HG03064 (cell line): Measurements from ENCODE around the gene POLN.
"Not testable (repeated sequence)": the region's sequence is repeated elsewhere in the genome, so short reads cannot be mapped to it uniquely, and the experiment has no call there.

Source experiments
- ATAC-seq: cut with Tn5 transposase; IDR thresholded peaks from one replicate; pipeline ENCODE4 v1.9.1; 2021; ENCODE audit warnings: low read depth; ENCODE audit not compliant: unreplicated experiment

POLN gene

GRCh38 chr4:2172161-2172560 is 69.8 kb downstream of the POLN start:
- no peak for ATAC-seq

- ATAC-seq: no peak
Measured at GRCh38 chr4:2168469-2169319, 73.2 kb downstream of the POLN start.

- ATAC-seq: no peak
Measured at GRCh38 chr4:2166253-2166652, 75.7 kb downstream of the POLN start.

- no peak for ATAC-seq
Measured at GRCh38 chr4:2165391-2165790, 76.5 kb downstream of the POLN start.

GRCh38 chr4:2163311-2163821 is 78.6 kb downstream of the POLN start:
- ATAC-seq: no peak

- not testable (repeated sequence) for ATAC-seq
Measured at GRCh38 chr4:2161092-2161703, 80.7 kb downstream of the POLN start.

GRCh38 chr4:2159931-2160330 is 82.0 kb downstream of the POLN start:
- ATAC-seq: no peak

GRCh38 chr4:2155246-2155645 is 86.7 kb downstream of the POLN start:
- no peak for ATAC-seq

GRCh38 chr4:2154215-2154740 is 87.6 kb downstream of the POLN start:
- no peak for ATAC-seq

GRCh38 chr4:2151544-2151943 is 90.4 kb downstream of the POLN start:
- ATAC-seq: no peak

- ATAC-seq: no peak
Measured at GRCh38 chr4:2150076-2150475, 91.8 kb downstream of the POLN start.

GRCh38 chr4:2142630-2143427 is 99.1 kb downstream of the POLN start:
- no peak for ATAC-seq

GRCh38 chr4:2141762-2142451 is 100.0 kb downstream of the POLN start:
- no peak for ATAC-seq

GRCh38 chr4:2141022-2141761 is 100.7 kb downstream of the POLN start:
- no peak for ATAC-seq

- ATAC-seq: no peak
Measured at GRCh38 chr4:2138846-2139500, 102.9 kb downstream of the POLN start.

GRCh38 chr4:2136726-2137125 is 105.2 kb downstream of the POLN start:
- ATAC-seq: no peak

- ATAC-seq: no peak
Measured at GRCh38 chr4:2135083-2135482, 106.8 kb downstream of the POLN start.

GRCh38 chr4:2132438-2132837 is 109.5 kb downstream of the POLN start:
- ATAC-seq: no peak
